Measurements from ENCODE around the gene FAM229A. TPM values are rescaled to one million over a fixed set of nuclear protein-coding genes. Genes with fewer than 3 reads are reported as not detected.
A peak's percentile ranks its signal among the peaks of the same experiment; 100 is the strongest.

The FAM229A gene
- total RNA-seq, 2 experiments from 2014 or later = 8.2 to 8.5 TPM

- Mint-ChIP-seq H3K9me3 (no peaks in the 10 kb centered on the region), H3K4me3 (no peak overlapping the region), H3K27ac (peak overlapping the region; percentile 14)
These were observed 22.8 kb downstream of the FAM229A start for GRCh38 chr1:32339363-32339978.

GRCh38 chr1:32338637-32339145, 23.6 kb downstream of the FAM229A start:
- Mint-ChIP-seq H3K27ac (peak overlapping the region; percentile 14), H3K4me1 (peaks cover 54% of the 10 kb centered on the region), H3K27me3 (no peaks in the 10 kb centered on the region), H3K9me3 (no peaks in the 10 kb centered on the region), H3K36me3 (ENCODE audit: low read depth) (peaks cover 10% of the 10 kb centered on the region), H3K4me3 (no peak overlapping the region)
- CTCF ChIA-PET = no interaction called here
- DNase-seq = no peak
- POLR2A ChIA-PET = interaction anchor here (0.5 kb wide), 1 partner anchor 41 kb away, joined by 6 read pairs; no protein-coding TSS in a partner anchor

More at GRCh38 chr1:32339363-32339978, 22.8 kb downstream of the FAM229A start:
- CTCF ChIA-PET = interaction anchor here (0.5 kb wide), 1 partner anchor 604 kb away, joined by 3 read pairs; no protein-coding TSS in a partner anchor
- H3K27me3 Mint-ChIP-seq = no peaks in the 10 kb centered on the region
- H3K36me3 Mint-ChIP-seq (ENCODE audit: low read depth) = peaks cover 4% of the 10 kb centered on the region
- POLR2A ChIA-PET = interaction anchor here (0.5 kb wide), 1 partner anchor 41 kb away, joined by 6 read pairs; no protein-coding TSS in a partner anchor
- peaks cover 47% of the 10 kb centered on the region for H3K4me1 Mint-ChIP-seq
- DNase-seq = no peak

- H3K4me3 Mint-ChIP-seq = peak overlapping the region; percentile 3
- H3K9me3 Mint-ChIP-seq = no peaks in the 10 kb centered on the region
- ChIA-PET CTCF (interaction anchor here (0.5 to 1.6 kb wide), 4 partner anchors 9 to 265 kb away, joined by 3 to 6 read pairs (median 4); partner anchors contain the start of gene TMEM39B), POLR2A (interaction anchor here (0.7 kb wide), 1 partner anchor 9 kb away, joined by 3 read pairs; no protein-coding TSS in a partner anchor)
- peaks cover 14% of the 10 kb centered on the region for H3K36me3 Mint-ChIP-seq (ENCODE audit: low read depth)
- peaks cover 56% of the 10 kb centered on the region for H3K4me1 Mint-ChIP-seq
- DNase-seq = no peak
- peak overlapping the region; percentile 14 for H3K27ac Mint-ChIP-seq
- no peaks in the 10 kb centered on the region for H3K27me3 Mint-ChIP-seq
These were observed 24.2 kb downstream of the FAM229A start for GRCh38 chr1:32337855-32338636.

- CTCF ChIA-PET = interaction anchor here (0.5 to 1.8 kb wide), 8 partner anchors 10 to 338 kb away, joined by 3 to 6 read pairs (median 4); partner anchors contain the start of gene TMEM39B
- Mint-ChIP-seq H3K36me3 (ENCODE audit: low read depth) (peaks cover 22% of the 10 kb centered on the region), H3K27ac (no peak overlapping the region), H3K9me3 (no peaks in the 10 kb centered on the region), H3K4me1 (peaks cover 51% of the 10 kb centered on the region), H3K27me3 (no peaks in the 10 kb centered on the region), H3K4me3 (peak overlapping the region; percentile 58)
- DNase-seq = peak; percentile 54
- POLR2A ChIA-PET = interaction anchor here (0.7 kb wide), 1 partner anchor 10 kb away, joined by 3 read pairs; no protein-coding TSS in a partner anchor
These were observed 25.2 kb downstream of the FAM229A start for GRCh38 chr1:32336963-32337675.

- H3K27ac Mint-ChIP-seq = no peak overlapping the region
- H3K27me3 Mint-ChIP-seq = no peaks in the 10 kb centered on the region
- H3K36me3 Mint-ChIP-seq (ENCODE audit: low read depth) = peaks cover 27% of the 10 kb centered on the region
- no peak for DNase-seq
- H3K4me1 Mint-ChIP-seq = peaks cover 50% of the 10 kb centered on the region
- ChIA-PET CTCF (interaction anchor here (0.7 to 1.8 kb wide), 6 partner anchors 8 to 121 kb away, joined by 3 to 6 read pairs (median 4); no protein-coding TSS in a partner anchor), POLR2A (interaction anchor here (0.9 to 1.4 kb wide), 6 partner anchors 8 to 121 kb away, joined by 3 to 6 read pairs (median 4); no protein-coding TSS in a partner anchor)
- no peaks in the 10 kb centered on the region for H3K9me3 Mint-ChIP-seq
- peak overlapping the region; percentile 58 for H3K4me3 Mint-ChIP-seq
These were observed 25.7 kb downstream of the FAM229A start for GRCh38 chr1:32336591-32336932.

GRCh38 chr1:32335790-32336590, 26.3 kb downstream of the FAM229A start, which contains the start of gene MARCKSL1:
Gene MARCKSL1, minus strand, starts transcription at chr1:32336233. Its CDS starts 200 bp downstream, at chr1:32336033.
- Mint-ChIP-seq H3K4me3 (peak within 1 kb of the TSS; percentile 82), H3K4me1 (peaks cover 48% of the 10 kb centered on the region), H3K27me3 (no peaks in the 10 kb centered on the region), H3K27ac (no peak within 1 kb of the TSS), H3K9me3 (no peaks in the 10 kb centered on the region), H3K36me3 (ENCODE audit: low read depth) (peaks cover 33% of the 10 kb centered on the region)
- ChIA-PET POLR2A (interaction anchor here (0.5 to 1.4 kb wide), 9 partner anchors 9 to 120 kb away, joined by 3 to 6 read pairs (median 4); no protein-coding TSS in a partner anchor), CTCF (interaction anchor here (0.5 to 1.8 kb wide), 8 partner anchors 9 to 154 kb away, joined by 3 to 6 read pairs (median 4); no protein-coding TSS in a partner anchor)
- DNase-seq = peak; percentile 82

GRCh38 chr1:32335535-32335789, 26.8 kb downstream of the FAM229A start:
- no peak for DNase-seq
- Mint-ChIP-seq H3K9me3 (no peaks in the 10 kb centered on the region), H3K36me3 (ENCODE audit: low read depth) (peaks cover 37% of the 10 kb centered on the region), H3K4me3 (peak overlapping the region; percentile 82), H3K27ac (no peak overlapping the region), H3K27me3 (no peaks in the 10 kb centered on the region), H3K4me1 (peaks cover 48% of the 10 kb centered on the region)
- ChIA-PET CTCF (interaction anchor here (0.5 to 1.4 kb wide), 5 partner anchors 13 to 87 kb away, joined by 3 to 5 read pairs (median 5); no protein-coding TSS in a partner anchor), POLR2A (interaction anchor here (0.5 to 1.4 kb wide), 8 partner anchors 12 to 119 kb away, joined by 3 to 6 read pairs (median 4); no protein-coding TSS in a partner anchor)

GRCh38 chr1:32334864-32335534, 27.3 kb downstream of the FAM229A start:
- POLR2A ChIA-PET = interaction anchor here (0.6 to 1.4 kb wide), 5 partner anchors 13 to 119 kb away, joined by 3 to 6 read pairs (median 4); no protein-coding TSS in a partner anchor
- Mint-ChIP-seq H3K36me3 (ENCODE audit: low read depth) (peaks cover 38% of the 10 kb centered on the region), H3K4me1 (peaks cover 48% of the 10 kb centered on the region), H3K27ac (no peak overlapping the region), H3K27me3 (no peaks in the 10 kb centered on the region), H3K9me3 (no peaks in the 10 kb centered on the region), H3K4me3 (peak overlapping the region; percentile 82)
- peak; percentile 56 for DNase-seq
- CTCF ChIA-PET = interaction anchor here (0.6 to 0.7 kb wide), 3 partner anchors 12 to 87 kb away, joined by 3 to 5 read pairs (median 5); no protein-coding TSS in a partner anchor

- peaks cover 43% of the 10 kb centered on the region for H3K36me3 Mint-ChIP-seq (ENCODE audit: low read depth)
- DNase-seq = no peak
- POLR2A ChIA-PET = interaction anchor here (0.6 kb wide), 1 partner anchor 29 kb away, joined by 4 read pairs; no protein-coding TSS in a partner anchor
- H3K27me3 Mint-ChIP-seq = no peaks in the 10 kb centered on the region
- H3K27ac Mint-ChIP-seq = peak overlapping the region; percentile 22
- peaks cover 49% of the 10 kb centered on the region for H3K4me1 Mint-ChIP-seq
- H3K9me3 Mint-ChIP-seq = no peaks in the 10 kb centered on the region
- H3K4me3 Mint-ChIP-seq = peak overlapping the region; percentile 82
- CTCF ChIA-PET = no interaction called here
These were observed 27.9 kb downstream of the FAM229A start for GRCh38 chr1:32334274-32334861.

GRCh38 chr1:32333251-32333963, 28.9 kb downstream of the FAM229A start:
- H3K9me3 Mint-ChIP-seq = no peaks in the 10 kb centered on the region
- H3K4me3 Mint-ChIP-seq = peak overlapping the region; percentile 9
- ChIA-PET POLR2A (no interaction called here), CTCF (interaction anchor here (0.7 to 1.9 kb wide), 6 partner anchors 9 to 85 kb away, joined by 3 to 7 read pairs (median 4); no protein-coding TSS in a partner anchor)
- H3K27ac Mint-ChIP-seq = no peak overlapping the region
- peaks cover 44% of the 10 kb centered on the region for H3K4me1 Mint-ChIP-seq
- DNase-seq = no peak
- peaks cover 50% of the 10 kb centered on the region for H3K36me3 Mint-ChIP-seq (ENCODE audit: low read depth)
- H3K27me3 Mint-ChIP-seq = no peaks in the 10 kb centered on the region

Measured in activated CD4-positive, alpha-beta T cell treated with anti-CD3 and anti-CD28 coated beads, Interleukin-2, amount 10 ng/mL, durations not matched to agents 7 days and 5 days (primary cell).